B cell (primary cell): Measurements from ENCODE around the gene CBX1. TPM values are rescaled to one million over a fixed set of nuclear protein-coding genes. Genes with fewer than 3 reads are reported as not detected.

Experiments used
- ATAC-seq: fragments of 200-7000 bp; cut with Tn5 transposase; one replicate; pipeline ENCODE4 v1.10.0; 2021; ENCODE audit warnings: low read depth, mild to moderate bottlenecking, moderate number of reproducible peaks, moderate library complexity
- CTCF ChIA-PET: fragments of 350-600 bp; sonication (Branson Sonifier 250); formaldehyde crosslinking; loops from one replicate; lab custom pipeline; 2021; ENCODE audit warnings: antibody characterized with exemption, inconsistent platforms; lab: Charles Lee
- POLR2A ChIA-PET: fragments of 350-600 bp; sonication (Branson Sonifier 250); formaldehyde crosslinking; loops from one replicate; lab custom pipeline; 2021; ENCODE audit warnings: antibody characterized with exemption; lab: Charles Lee
- DNase-seq: peaks from one replicate; pipeline ENCODE4 v3.0.0; 2013
- H2AFZ ChIP-seq: 2 replicates; pipeline ENCODE4 v1.6.1; 2012; ENCODE audit warnings: mild to moderate bottlenecking, low read depth, low read length; ENCODE audit not compliant: insufficient read depth, poor library complexity, severe bottlenecking
- H3K27ac ChIP-seq, 2 donors: 1 replicate in 1 of 2; 2 replicates in 1 of 2; pipeline ENCODE4 v1.5.1; 2012 to 2013; ENCODE audit warnings: low read length in 2 of 2, mild to moderate bottlenecking in 2 of 2, moderate library complexity in 1 of 2
- H3K27me3 ChIP-seq, 4 experiments: fragments of 200-600 bp in 1 of 4; sonication (generic) in 1 of 4; replicated peaks in 1 of 4; 1 replicate in 2 of 4; 2 replicates in 2 of 4; pipeline versions ENCODE4 v1.6.1 to v1.7.0; 2013 to 2016; ENCODE audit warnings: low read length in 3 of 4, mild to moderate bottlenecking in 2 of 4, mixed read lengths in 1 of 4, moderate library complexity in 1 of 4; ENCODE audit not compliant: insufficient read depth in 4 of 4, control insufficient read depth in 3 of 4; ENCODE audit errors: control extremely low read depth in 1 of 4
- H3K36me3 ChIP-seq, 2 experiments: replicated peaks in 1 of 2; 1 replicate in 1 of 2; 2 replicates in 1 of 2; pipeline versions ENCODE4 v1.6.1 to v1.7.1; 2013; ENCODE audit warnings: low read length in 1 of 2; ENCODE audit not compliant: insufficient read depth in 2 of 2, control insufficient read depth in 1 of 2; ENCODE audit errors: control extremely low read depth in 1 of 2, extremely low read depth in 1 of 2
- H3K4me1 ChIP-seq, 2 donors: fragments of 200-600 bp in 1 of 2; sonication (generic) in 1 of 2; 1 replicate in 1 of 2; 2 replicates in 1 of 2; pipeline versions ENCODE4 v1.5.1 to v1.6.1; 2013 to 2017; ENCODE audit warnings: low read length in 2 of 2; ENCODE audit not compliant: control insufficient read depth in 2 of 2, insufficient read depth in 2 of 2
- H3K4me2 ChIP-seq: replicated peaks from 2 replicates; pipeline ENCODE3; 2012; ENCODE audit warnings: mild to moderate bottlenecking, low read depth, low read length; ENCODE audit not compliant: poor library complexity, severe bottlenecking
- H3K4me3 ChIP-seq, 5 experiments: fragments of 200-600 bp in 1 of 5; sonication (generic) in 1 of 5; 1 replicate in 3 of 5; 2 replicates in 2 of 5; pipeline versions ENCODE4 v1.5.1 to v1.7.0; 2011 to 2016; ENCODE audit warnings: low read length in 4 of 5, mild to moderate bottlenecking in 4 of 5, low read depth in 2 of 5, control low read depth in 1 of 5, moderate library complexity in 1 of 5; ENCODE audit not compliant: insufficient read depth in 1 of 5; ENCODE audit errors: control extremely low read depth in 1 of 5, extremely low read depth in 1 of 5
- H3K79me2 ChIP-seq: fragments of 200-600 bp; sonication (generic); one replicate; pipeline ENCODE4 v1.6.0; 2016; ENCODE audit warnings: low read length; ENCODE audit not compliant: control insufficient read depth, insufficient read depth
- H3K9ac ChIP-seq: fragments of 200-600 bp; sonication (generic); 2 replicates; pipeline ENCODE4 v1.6.1; 2017; ENCODE audit warnings: mild to moderate bottlenecking, low read length, moderate library complexity
- H3K9me3 ChIP-seq, 3 donors: one replicate each; pipeline versions ENCODE4 v1.6.1 to v1.7.1; 2013; ENCODE audit warnings: low read length in 2 of 3; ENCODE audit not compliant: control insufficient read depth in 2 of 3, insufficient read depth in 1 of 3; ENCODE audit errors: control extremely low read depth in 1 of 3
- H4K20me1 ChIP-seq: 2 replicates; pipeline ENCODE4 v1.6.0; 2012; ENCODE audit warnings: mild to moderate bottlenecking, low read length; ENCODE audit not compliant: insufficient read depth, control insufficient read depth, poor library complexity, severe bottlenecking
- H3K27ac Mint-ChIP-seq: one replicate; pipeline ENCODE4 v1.8.0; 2021; ENCODE audit warnings: mixed read lengths
- H3K27me3 Mint-ChIP-seq: one replicate; pipeline ENCODE4 v1.8.0; 2021; ENCODE audit warnings: mixed read lengths
- H3K4me1 Mint-ChIP-seq: one replicate; pipeline ENCODE4 v1.8.0; 2021; ENCODE audit warnings: mixed read lengths
- H3K4me3 Mint-ChIP-seq: one replicate; pipeline ENCODE4 v1.8.0; 2021; ENCODE audit warnings: mixed read lengths
- H3K9me3 Mint-ChIP-seq: one replicate; pipeline ENCODE4 v1.8.0; 2022; ENCODE audit warnings: mixed read lengths; ENCODE audit not compliant: insufficient read depth
- CTCF ChIP-seq: fragments of 200-600 bp; IDR thresholded peaks from one replicate; pipeline ENCODE4 v1.8.0; 2022; ENCODE audit warnings: antibody characterized with exemption, mild to moderate bottlenecking
- EZH2 ChIP-seq: IDR thresholded peaks from 2 replicates; pipeline ENCODE4 v1.6.1; 2012; ENCODE audit warnings: borderline replicate concordance, low read depth, mild to moderate bottlenecking, moderate library complexity, low read length; ENCODE audit not compliant: insufficient read depth, poor library complexity, severe bottlenecking
- WGBS: methylation state at CpG from one replicate; pipeline ENCODE4 v1.1.5; 2013; ENCODE audit warnings: missing lambda C conversion rate; ENCODE audit not compliant: insufficient coverage; 5-methylcytosine and 5-hydroxymethylcytosine counted together
- intact Hi-C: fragments of 100-400 bp; cut with micrococcal nuclease; formaldehyde crosslinking; loops from one replicate; pipeline ENCODE4 v1.10.0; 2022
- polyA plus RNA-seq: library from polyadenylated mRNA; depleted of rRNA; stranded (reverse); fragments of >200 nt; gene quantifications from 2 replicates; pipeline ENCODE4 v1.2.3, GENCODE V29; 2012
- total RNA-seq, 2 donors: library from RNA; stranded (reverse); fragments of 120-200 nt in 1 of 2; gene quantifications; 1 replicate in 1 of 2; 2 replicates in 1 of 2; pipeline versions ENCODE4 v1.2.3 to v1.2.4, GENCODE V29; 2013 to 2022

Gene CBX1
- total and polyA plus RNA-seq, 2 donors (not counting 1 experiment from before 2014, with no cell fraction given) = 9.4 to 33.1 TPM

GRCh38 chr17:48128400-48128799 lies 27.1 kb upstream of the CBX1 start:
- no peak overlapping the region for H3K9ac ChIP-seq
- H3K4me1 Mint-ChIP-seq = peaks cover 3% of the 10 kb centered on the region
- no peaks in the 10 kb centered on the region for H3K9me3 Mint-ChIP-seq
- H3K27ac Mint-ChIP-seq = no peak overlapping the region
- ATAC-seq (no peak), DNase-seq (no peak)
- no peak overlapping the region for H2AFZ ChIP-seq
- TF ChIP-seq CTCF (no peak), EZH2 (no peak)
- no peaks in the 10 kb centered on the region for H3K9me3 ChIP-seq
- intact Hi-C loops = no loop called here
- no peak overlapping the region for H3K4me3 ChIP-seq
- peaks cover 0 to 27% of the 10 kb centered on the region in 2 experiments for H3K36me3 ChIP-seq
- H3K79me2 ChIP-seq = no peaks in the 10 kb centered on the region
- H3K27me3 ChIP-seq = no peaks in the 10 kb centered on the region
- no peak overlapping the region for H3K4me2 ChIP-seq
- H4K20me1 ChIP-seq = no peaks in the 10 kb centered on the region
- POLR2A ChIA-PET = no interaction called here
- no peak overlapping the region for H3K4me3 Mint-ChIP-seq
- no CpG with 5 or more reads among the region's 5 CpGs for WGBS
- H3K4me1 ChIP-seq = no peaks in the 10 kb centered on the region
- CTCF ChIA-PET = interaction anchor here (1.6 to 9.4 kb wide), 6 partner anchors 16 to 102 kb away, joined by 3 to 237 read pairs (median 24); partner anchors contain the start of gene SNX11
- no peak overlapping the region for H3K27ac ChIP-seq
- no peaks in the 10 kb centered on the region for H3K27me3 Mint-ChIP-seq

GRCh38 chr17:48127371-48128051 lies 26.2 kb upstream of the CBX1 start:
- no peak overlapping the region for H2AFZ ChIP-seq
- CTCF ChIA-PET = interaction anchor here (1.4 to 9.4 kb wide), 2 partner anchors 46 to 54 kb away, joined by 4 to 237 read pairs; no protein-coding TSS in a partner anchor
- TF ChIP-seq EZH2 (no peak), CTCF (no peak)
- POLR2A ChIA-PET = interaction anchor here (0.6 kb wide), 1 partner anchor 13 kb away, joined by 8 read pairs; no protein-coding TSS in a partner anchor
- Mint-ChIP-seq H3K4me3 (no peak overlapping the region), H3K27me3 (no peaks in the 10 kb centered on the region), H3K27ac (no peak overlapping the region), H3K9me3 (no peaks in the 10 kb centered on the region), H3K4me1 (peaks cover 3% of the 10 kb centered on the region)
- intact Hi-C loops = no loop called here
- no peaks in the 10 kb centered on the region for H3K79me2 ChIP-seq
- DNase-seq (no peak), ATAC-seq (no peak)
- H3K36me3 ChIP-seq = peaks cover 0 to 36% of the 10 kb centered on the region in 2 experiments
- no peaks in the 10 kb centered on the region for H3K4me1 ChIP-seq
- no peak overlapping the region for H3K9ac ChIP-seq
- H3K27ac ChIP-seq = no peak overlapping the region
- H3K4me2 ChIP-seq = no peak overlapping the region
- WGBS = 89% methylated on average over 9 of the region's 9 CpGs
- no peaks in the 10 kb centered on the region for H3K27me3 ChIP-seq
- H3K9me3 ChIP-seq = no peaks in the 10 kb centered on the region
- H4K20me1 ChIP-seq = no peaks in the 10 kb centered on the region
- H3K4me3 ChIP-seq = no peak overlapping the region
